NOMO-1 (cell line): Measurements from ENCODE around the gene MSX2.
A peak's percentile ranks its signal among the peaks of the same experiment; 100 is the strongest.

Source experiments
- DNase-seq, 2 experiments: peaks; one replicate each; lab custom pipeline; 2025; ENCODE audit not compliant: unreplicated experiment in 2 of 2; lab: John Stamatoyannopoulos, UW

The MSX2 gene

GRCh38 chr5:174717826-174718455 lies 6.4 kb upstream of the MSX2 start:
- no peak for DNase-seq

DNA sequence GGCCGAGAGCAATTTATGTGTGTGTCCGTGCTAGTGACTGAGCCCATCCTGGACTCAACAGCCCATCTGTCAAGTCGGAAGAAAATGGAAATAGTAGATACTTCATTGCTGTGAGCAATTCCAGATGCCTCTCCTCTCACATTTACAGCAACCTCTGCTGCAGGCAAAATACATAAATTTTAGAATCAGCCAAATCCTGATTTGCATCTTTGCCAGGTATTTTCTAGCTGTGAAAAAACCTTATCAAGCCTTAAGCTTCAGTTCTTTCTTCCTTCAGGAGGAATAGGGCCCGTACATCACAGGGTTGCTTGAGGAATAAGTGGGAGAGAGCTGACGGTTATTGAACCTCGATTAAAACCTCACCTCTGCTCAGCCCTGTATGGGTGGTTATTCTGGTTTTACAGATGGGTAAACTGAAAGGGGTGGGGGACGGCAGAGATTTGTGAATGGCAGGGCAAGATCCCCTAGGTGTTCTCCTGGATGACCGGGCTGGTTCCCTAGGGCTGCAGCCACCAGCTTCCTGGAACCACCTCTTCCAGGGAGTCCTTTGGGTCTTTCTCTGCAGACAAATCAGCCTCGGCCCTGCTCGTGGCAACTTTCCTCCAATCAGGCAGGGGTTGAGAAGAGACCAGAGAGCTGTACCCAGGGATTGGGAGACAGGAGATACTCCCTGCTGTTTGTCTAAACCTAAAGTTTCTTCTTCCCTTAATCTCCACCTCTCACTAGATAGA lies 5.3 kb upstream of the MSX2 start:
- DNase-seq = no peak

- no peak for DNase-seq
These were observed 4.4 kb upstream of the MSX2 start for GRCh38 chr5:174719793-174720611.

GRCh38 chr5:174720612-174721529 lies 3.5 kb upstream of the MSX2 start:
- DNase-seq = no peak

DNA sequence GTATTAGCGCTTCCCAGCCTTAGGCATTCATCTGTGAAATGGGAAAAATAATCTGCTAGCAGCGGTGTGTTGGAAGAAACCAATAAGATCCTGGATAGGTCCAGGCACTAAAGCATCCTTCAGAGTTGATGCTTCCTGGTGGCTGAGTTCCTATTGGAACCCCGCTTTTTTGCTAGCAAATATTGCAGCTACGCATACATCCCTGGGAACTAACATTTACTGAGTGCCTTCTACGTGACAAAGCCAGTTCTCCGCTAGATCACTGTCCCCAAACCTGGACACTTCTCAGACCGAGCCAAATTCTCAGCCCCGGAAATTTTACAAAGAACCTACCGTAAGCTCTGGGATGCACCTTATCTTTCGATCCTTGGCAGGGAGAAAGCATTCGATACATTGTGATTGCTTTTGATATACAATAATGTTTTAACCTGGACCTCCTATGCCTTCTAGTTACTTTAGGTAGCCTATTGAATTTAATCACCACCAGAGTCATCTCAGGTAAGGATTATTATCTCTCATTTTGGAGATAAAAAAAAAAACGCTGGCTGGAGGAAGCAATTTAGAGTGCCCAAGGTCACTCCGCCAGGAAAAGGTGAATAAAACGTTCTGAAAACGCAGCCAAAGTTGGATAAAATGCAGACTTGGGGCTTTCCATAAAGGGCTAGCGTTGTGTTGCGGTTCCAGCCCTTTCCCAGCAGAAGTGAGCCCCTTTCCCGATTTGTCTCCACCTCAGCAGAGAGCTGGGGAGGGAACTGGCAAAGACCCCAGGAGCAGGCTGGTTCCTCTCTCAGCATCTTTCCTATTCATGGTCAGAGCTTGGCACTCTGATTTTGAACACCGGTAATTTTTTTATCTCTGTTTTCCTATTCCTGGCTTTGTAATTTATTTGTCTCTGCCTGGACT lies 2.6 kb upstream of the MSX2 start:
- DNase-seq = no peak

DNA sequence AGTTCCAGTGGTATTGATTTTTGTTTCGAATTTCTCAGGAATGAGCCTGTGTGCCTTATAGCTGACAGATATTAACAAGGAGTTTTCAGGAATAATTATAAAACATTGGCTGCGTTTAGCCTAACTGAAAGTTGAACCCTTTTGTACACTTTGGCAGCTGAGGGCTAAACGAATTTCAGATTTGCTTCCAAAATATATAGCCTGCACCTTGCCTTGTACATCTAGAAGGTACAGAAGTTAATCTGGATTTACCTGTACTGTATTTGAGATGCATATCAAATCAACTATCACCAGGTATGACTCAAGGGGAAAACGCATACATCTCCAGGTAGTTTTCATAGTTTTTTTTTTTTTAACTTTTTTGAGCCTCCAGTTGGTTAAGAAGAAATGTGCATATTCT lies 1.9 kb upstream of the MSX2 start:
- no peak for DNase-seq

GRCh38 chr5:174723315-174723978 lies 935 bp upstream of the MSX2 start:
- peak in 1 of 2 experiments; percentile 50 for DNase-seq

DNA sequence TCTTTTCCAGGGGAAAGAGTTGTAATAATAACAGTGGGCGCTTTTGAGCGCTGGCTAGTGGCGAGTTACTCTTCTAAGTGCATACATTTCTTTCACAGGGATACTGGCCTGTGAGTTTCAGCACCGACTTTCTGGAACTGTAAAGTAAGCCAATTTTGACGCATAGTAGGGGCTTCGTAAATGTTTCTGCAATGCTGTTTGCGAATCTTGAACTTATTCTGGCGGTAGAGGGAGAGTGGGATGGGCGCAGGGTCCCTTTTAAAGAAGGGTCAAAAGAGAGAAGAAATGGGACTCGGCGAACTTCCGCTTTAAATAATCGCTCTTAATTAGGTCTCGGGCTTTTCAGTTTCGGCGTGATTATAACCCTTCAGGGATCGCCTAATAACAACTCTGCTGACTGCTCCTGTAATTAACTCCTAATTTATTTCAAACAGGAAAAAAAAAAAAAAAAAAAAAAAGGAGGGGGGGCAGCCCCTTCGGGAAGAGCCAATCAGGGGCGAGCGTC lies 351 bp upstream of the MSX2 start:
- peak; percentile 48 to 52 for DNase-seq

GRCh38 chr5:174725261-174725990 lies 1.0 kb downstream of the MSX2 start:
- DNase-seq = no peak

DNA sequence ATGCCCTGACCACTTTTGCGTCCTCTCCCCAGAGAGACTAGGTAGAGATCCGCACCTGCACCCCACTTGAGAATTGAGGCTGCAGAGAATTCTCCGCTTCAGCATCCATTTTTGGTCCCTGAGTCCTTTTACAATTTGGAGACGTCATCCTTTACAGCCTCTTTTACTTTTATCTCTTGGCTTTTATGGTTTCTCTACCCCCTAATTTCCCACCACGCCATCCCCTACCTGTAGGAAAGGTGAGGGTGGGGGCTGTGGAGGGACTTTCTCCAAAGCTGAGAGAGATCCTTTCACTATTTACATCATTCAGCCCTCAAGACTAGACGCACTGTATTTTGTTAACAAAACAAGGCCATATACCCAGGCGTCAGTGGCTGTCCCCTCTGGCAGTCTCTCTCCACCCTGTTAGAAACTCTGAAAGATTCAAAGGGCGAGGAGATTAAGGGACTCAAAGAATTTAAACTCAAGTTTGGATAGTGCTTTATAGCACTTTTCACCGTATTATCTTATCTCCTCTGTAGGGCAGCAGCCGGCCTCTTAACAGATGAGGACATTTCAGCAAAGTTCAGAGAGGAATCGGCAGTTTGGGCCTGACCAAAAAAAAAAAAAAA lies 1.7 kb downstream of the MSX2 start:
- no peak for DNase-seq

DNA sequence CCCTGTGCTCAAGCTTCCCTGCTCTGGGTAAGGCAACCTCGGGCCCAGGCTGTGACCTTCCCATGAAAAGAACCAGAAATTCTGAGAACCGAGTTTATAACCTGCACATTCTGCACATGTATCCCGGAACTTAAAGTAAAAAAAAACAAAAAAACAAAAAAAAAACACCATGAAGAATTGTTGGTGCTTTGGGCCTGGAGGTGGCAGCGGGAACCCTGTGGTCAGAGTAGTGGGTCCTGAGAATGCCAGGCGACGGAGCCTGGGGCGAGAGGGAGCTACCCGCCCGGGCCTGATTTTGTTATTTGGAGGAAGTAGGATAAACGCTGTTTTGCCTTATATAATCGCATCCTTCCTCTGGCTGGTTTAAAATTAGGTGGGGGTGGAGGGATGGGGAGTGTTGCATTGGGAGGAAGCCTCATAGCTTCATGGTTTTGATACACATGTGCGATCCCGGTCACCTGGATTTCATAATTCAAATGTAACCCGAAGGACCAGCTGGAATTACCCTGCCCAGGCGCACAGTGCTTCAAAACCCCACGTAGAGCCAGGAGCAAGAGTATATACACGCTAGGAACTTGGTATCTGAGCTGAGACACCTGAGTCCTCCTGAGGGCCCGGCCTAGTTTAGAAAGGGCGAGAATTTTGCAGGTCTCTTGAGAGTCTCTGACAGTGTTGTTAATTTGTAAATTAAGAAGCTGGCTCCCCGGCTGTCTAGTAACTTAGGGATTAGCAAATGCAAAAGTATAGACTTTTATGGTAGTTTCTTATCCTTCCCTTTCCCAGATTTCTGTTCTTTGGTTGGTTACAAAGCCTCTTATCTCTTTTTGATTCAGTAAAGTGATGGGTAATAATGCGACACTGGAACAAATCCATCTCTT lies 2.8 kb downstream of the MSX2 start:
- DNase-seq = no peak

GRCh38 chr5:174727794-174728680 lies 3.7 kb downstream of the MSX2 start:
- DNase-seq = no peak

DNA sequence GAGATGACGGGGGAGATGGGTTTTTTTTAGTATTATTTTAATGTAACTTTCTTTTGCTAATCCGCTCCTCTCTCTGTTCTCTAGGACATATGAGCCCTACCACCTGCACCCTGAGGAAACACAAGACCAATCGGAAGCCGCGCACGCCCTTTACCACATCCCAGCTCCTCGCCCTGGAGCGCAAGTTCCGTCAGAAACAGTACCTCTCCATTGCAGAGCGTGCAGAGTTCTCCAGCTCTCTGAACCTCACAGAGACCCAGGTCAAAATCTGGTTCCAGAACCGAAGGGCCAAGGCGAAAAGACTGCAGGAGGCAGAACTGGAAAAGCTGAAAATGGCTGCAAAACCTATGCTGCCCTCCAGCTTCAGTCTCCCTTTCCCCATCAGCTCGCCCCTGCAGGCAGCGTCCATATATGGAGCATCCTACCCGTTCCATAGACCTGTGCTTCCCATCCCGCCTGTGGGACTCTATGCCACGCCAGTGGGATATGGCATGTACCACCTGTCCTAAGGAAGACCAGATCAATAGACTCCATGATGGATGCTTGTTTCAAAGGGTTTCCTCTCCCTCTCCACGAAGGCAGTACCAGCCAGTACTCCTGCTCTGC lies 4.8 kb downstream of the MSX2 start:
- no peak for DNase-seq

DNA sequence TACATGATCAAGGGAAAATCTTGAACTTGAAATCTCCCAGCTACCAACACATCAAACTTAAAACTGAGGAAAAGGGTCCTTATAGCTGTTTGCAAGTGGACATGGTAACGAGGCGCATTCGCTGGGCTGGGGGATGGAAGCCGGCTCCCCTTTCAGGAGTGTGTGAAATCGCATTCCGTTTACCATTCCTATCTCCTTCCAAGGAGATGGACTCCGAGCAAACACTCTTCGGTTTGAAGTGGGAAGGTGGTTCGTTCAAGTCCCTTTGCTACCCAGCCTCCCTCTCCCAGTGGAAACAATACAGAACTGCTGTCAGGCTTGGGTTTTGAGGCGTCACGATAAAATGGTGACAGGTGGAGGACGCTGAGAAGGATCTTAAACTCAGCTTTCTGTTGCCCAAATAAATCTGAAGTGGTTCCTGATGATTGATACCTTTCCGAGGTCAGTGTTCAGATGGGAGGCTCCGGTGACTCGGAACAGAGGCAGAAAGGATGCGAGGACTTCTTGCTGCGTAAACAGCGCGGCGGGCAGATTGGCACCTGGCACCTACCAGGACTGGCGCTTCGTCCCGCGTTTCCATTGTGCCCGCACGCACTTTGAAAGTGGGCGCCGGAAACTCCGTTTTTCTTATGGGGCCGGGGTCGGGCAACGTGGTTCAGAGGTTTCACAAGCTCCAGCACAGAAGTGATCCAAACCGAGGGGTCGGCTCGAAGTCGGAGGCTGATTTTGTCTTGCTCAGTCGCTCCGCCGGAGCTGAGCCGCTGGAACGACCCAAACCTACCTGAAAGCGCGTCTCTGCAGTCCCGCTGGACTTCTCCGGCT lies 7.0 kb downstream of the MSX2 start:
- DNase-seq = no peak
